ENCODE measurements around the gene SORCS2. TPM values are rescaled to one million over a fixed set of nuclear protein-coding genes. Genes with fewer than 3 reads are reported as not detected.

Gene SORCS2
- total and polyA plus RNA-seq, 2 of the 8 experiments (the other 6 are each of a cell fraction or from before 2014, with no cell fraction given) = 0.36 to 1.8 TPM

GRCh38 chr4:7522452-7523220 is 330.3 kb downstream of the SORCS2 start:
- Histone ChIP-seq H3K56ac (replicated peaks; ENCODE audit: insufficient read length, low read depth, low read length) (no peak overlapping the region), H2AFZ (ENCODE audit: low read length) (no peak overlapping the region), H3K4me3 (ENCODE audit: extremely low read depth in 1 of 4, insufficient read depth in 2 of 4, low read depth in 3 of 4, low read length in 4 of 4) (no peak overlapping the region), H4K8ac (ENCODE audit: extremely low read depth, insufficient read depth, low read length) (no peak overlapping the region), H3K18ac (ENCODE audit: extremely low read depth, low read length) (no peak overlapping the region), H2BK5ac (ENCODE audit: low read depth, low read length) (no peak overlapping the region), H2BK12ac (ENCODE audit: low read depth, low read length) (no peak overlapping the region), H2BK20ac (ENCODE audit: low read length) (no peak overlapping the region), H3K27ac (ENCODE audit: low read depth, low read length) (no peak overlapping the region), H3K14ac (ENCODE audit: insufficient read length) (no peak overlapping the region), H3K27me3 (replicated peaks in 1 of 4; ENCODE audit: control insufficient read depth in 3 of 4, extremely low read depth in 1 of 4, insufficient read depth in 3 of 4, low read length in 3 of 4) (no peaks in the 10 kb centered on the region), H3K23ac (ENCODE audit: insufficient read length) (no peak overlapping the region), H2BK120ac (replicated peaks; ENCODE audit: low read depth, low read length) (no peak overlapping the region), H3K9ac (replicated peaks in 1 of 4; ENCODE audit: extremely low read depth in 1 of 4, low read depth in 3 of 4, low read length in 3 of 4) (no peak overlapping the region), H3K9me3 (ENCODE audit: insufficient read depth in 2 of 2, low read depth in 1 of 2, low read length in 1 of 2) (no peaks in the 10 kb centered on the region), H4K20me1 (replicated peaks in 1 of 2; ENCODE audit: control insufficient read depth in 1 of 2, insufficient read depth in 2 of 2, low read length in 2 of 2) (no peaks in the 10 kb centered on the region), H3K79me2 (ENCODE audit: control insufficient read depth in 1 of 2, insufficient read depth in 2 of 2, low read length in 2 of 2) (no peaks in the 10 kb centered on the region), H2AK5ac (ENCODE audit: low read depth, low read length) (no peak overlapping the region), H3K4me1 (replicated peaks in 1 of 4; ENCODE audit: control insufficient read depth in 3 of 4, insufficient read depth in 4 of 4, low read length in 3 of 4) (peaks cover 0 to 2% (median under 1%) of the 10 kb centered on the region in 4 experiments; a peak in 3 of 7 replicates), H4K91ac (replicated peaks; ENCODE audit: insufficient read length, low read length) (no peak overlapping the region), H4K5ac (ENCODE audit: insufficient read length, low read depth, low read length) (no peak overlapping the region), H3K4me2 (ENCODE audit: insufficient read depth in 1 of 2, low read depth in 2 of 2, low read length in 2 of 2) (no peak overlapping the region), H2BK15ac (ENCODE audit: low read length) (no peak overlapping the region), H3K4ac (replicated peaks; ENCODE audit: insufficient read length, low read depth, low read length) (peak overlapping the region; percentile 13), H3K23me2 (ENCODE audit: low read depth, low read length) (no peaks in the 10 kb centered on the region; the same call in 1 of the 2 replicates), H3K36me3 (ENCODE audit: control insufficient read depth in 2 of 4, insufficient read depth in 4 of 4, low read length in 3 of 4) (no peaks in the 10 kb centered on the region), H3K79me1 (ENCODE audit: low read depth, low read length) (no peaks in the 10 kb centered on the region)
- WGBS, 2 experiments (ENCODE audit: extremely low coverage in 1 of 2, insufficient coverage in 1 of 2, insufficient read length in 1 of 2, insufficient replicate concordance in 2 of 2, low coverage in 1 of 2, low lambda C conversion rate in 2 of 2, missing lambda C conversion rate in 1 of 2) = no CpG with 5 or more reads among the region's 6 CpGs
- ChIA-PET CTCF (ENCODE audit: partially characterized antibody) (interaction anchor here (0.6 kb wide), 1 partner anchor 309 kb away, joined by 3 read pairs; no protein-coding TSS in a partner anchor), POLR2A (ENCODE audit: partially characterized antibody) (no interaction called here)
- TF ChIP-seq POU5F1 (IDR thresholded peaks at IDR 0.05; ENCODE audit: low read depth, low read length) (no peak), SIRT6 (IDR thresholded peaks at IDR 0.05; ENCODE audit: low read length) (no peak), USF2 (IDR thresholded peaks at IDR 0.05; ENCODE audit: low read length) (no peak), CHD1 (IDR thresholded peaks at IDR 0.05; ENCODE audit: low read depth, low read length) (no peak), CEBPB (IDR thresholded peaks at IDR 0.05; ENCODE audit: low read depth, low read length) (no peak), BCL11A (IDR thresholded peaks at IDR 0.05; ENCODE audit: low read depth in 2 of 2, low read length in 2 of 2) (no peak), JUND (IDR thresholded peaks at IDR 0.05; ENCODE audit: low read length) (no peak), BACH1 (IDR thresholded peaks at IDR 0.05; ENCODE audit: low read length) (no peak)
- FAIRE-seq (no peak), DNase-seq (ENCODE audit: low read depth in 1 of 2, low spot score in 2 of 2) (no peak)
